Renal cortex interstitium (tissue), 15 donors: ENCODE data around the gene SCTR. TPM values are rescaled to one million over a fixed set of nuclear protein-coding genes. Genes with fewer than 3 reads are reported as not detected.
A peak's percentile ranks its signal among the peaks of the same experiment; 100 is the strongest.

Experiments used
- DNase-seq, 11 donors: peaks; one replicate each; pipeline ENCODE4 v3.0.0-alpha.2; 2013; ENCODE audit warnings: low read depth in 9 of 11, low spot score in 4 of 11; ENCODE audit errors: extremely low read depth in 1 of 11
- long read RNA-seq, 16 experiments: transcript quantifications; one replicate each; lab custom pipeline, GENCODE V29; 2026
- polyA plus RNA-seq, 3 donors: library from polyadenylated mRNA; unstranded; fragments of 120-200 nt; gene quantifications; one replicate each; pipeline ENCODE4 v1.2.1, GENCODE V29; 2013; ENCODE audit not compliant: insufficient read length in 3 of 3

Gene SCTR
- polyA plus RNA-seq, result 10 to 100 TPM in 1 of 3 donors, 1 to 10 TPM in 2; 9.4 to 27.4 (median 9.6) TPM
- long read RNA-seq, donor 1, partial matches to known transcripts, result 0 of 1 reads
- long read RNA-seq, donor 1, other reads (novel, unspliced or antisense), result 0 of 1 reads
- long read RNA-seq, donor 2, result 0 reads
- long read RNA-seq, donor 3, partial matches to known transcripts, result 0 of 2 reads
- long read RNA-seq, donor 3, other reads (novel, unspliced or antisense), result 0 of 2 reads
- long read RNA-seq, donor 4, result 0 reads
- long read RNA-seq, donor 5, result 0 reads
- long read RNA-seq, donor 6, result 0 reads
- long read RNA-seq, donor 7, result 0 reads
- long read RNA-seq, donor 8, partial matches to known transcripts, result 0 of 7 reads
- long read RNA-seq, donor 8, other reads (novel, unspliced or antisense), result 5 of 7 reads
- long read RNA-seq, donor 9, partial matches to known transcripts, result 0 of 1 reads
- long read RNA-seq, donor 9, other reads (novel, unspliced or antisense), result 0 of 1 reads
- long read RNA-seq, donor 10, partial matches to known transcripts, result 5 of 6 reads
- long read RNA-seq, donor 10, other reads (novel, unspliced or antisense), result 0 of 6 reads
- long read RNA-seq, donor 11, result 0 reads
- long read RNA-seq, donor 12, result 0 reads
- long read RNA-seq, donor 13, transcript SCTR-201 (13 exons, 1,865 nt), result major isoform, 5 of 5 reads
- long read RNA-seq, donor 13, partial matches to known transcripts, result 0 of 5 reads
- long read RNA-seq, donor 13, other reads (novel, unspliced or antisense), result 0 of 5 reads
- long read RNA-seq, donor 14, result 0 reads
- long read RNA-seq, donor 15, result 0 reads
- long read RNA-seq, donor 16, partial matches to known transcripts, result 0 of 2 reads
- long read RNA-seq, donor 16, other reads (novel, unspliced or antisense), result 0 of 2 reads

DNA sequence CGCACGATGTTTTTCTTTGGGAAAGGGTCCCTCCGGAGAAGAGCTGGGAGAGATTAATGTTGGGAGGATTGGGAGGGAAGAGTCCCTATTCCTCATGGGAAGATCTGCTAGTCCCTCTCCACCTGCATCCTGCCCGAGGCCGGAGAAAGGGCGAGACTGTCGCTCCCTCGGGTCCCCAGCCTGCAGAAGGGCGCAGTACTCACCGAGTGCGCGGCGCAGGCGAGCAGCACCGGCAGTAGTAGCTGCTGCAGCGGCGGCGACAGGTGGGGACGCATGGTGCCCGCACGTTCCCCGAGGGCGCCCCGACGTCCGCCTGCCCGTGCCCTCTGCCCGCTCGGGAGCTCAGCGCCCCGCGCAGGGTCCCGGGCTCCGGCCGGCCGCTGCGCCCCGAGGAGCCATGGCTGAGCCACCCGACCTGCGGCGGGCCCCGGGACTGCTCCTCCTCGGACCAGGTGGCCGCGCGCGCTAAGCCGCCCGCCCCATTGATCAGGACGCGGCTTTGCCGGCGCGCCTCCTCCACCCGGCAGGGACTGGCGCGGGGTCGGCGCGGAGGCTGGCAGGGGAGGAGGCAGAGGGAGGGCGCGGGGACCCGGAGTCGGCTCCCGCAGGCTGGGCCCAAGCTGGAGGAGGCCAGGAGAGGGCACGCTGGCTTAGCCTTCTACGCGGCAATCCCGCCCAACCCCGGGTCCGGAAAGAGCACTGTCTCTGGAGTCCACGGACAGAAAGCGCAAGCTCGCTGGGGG is at the start of gene SCTR:
Gene SCTR (minus strand): TSS at position 532 of the 743 bp plus-strand sequence. CDS start 257 bp downstream, at position 275.
- no peak for DNase-seq

DNA sequence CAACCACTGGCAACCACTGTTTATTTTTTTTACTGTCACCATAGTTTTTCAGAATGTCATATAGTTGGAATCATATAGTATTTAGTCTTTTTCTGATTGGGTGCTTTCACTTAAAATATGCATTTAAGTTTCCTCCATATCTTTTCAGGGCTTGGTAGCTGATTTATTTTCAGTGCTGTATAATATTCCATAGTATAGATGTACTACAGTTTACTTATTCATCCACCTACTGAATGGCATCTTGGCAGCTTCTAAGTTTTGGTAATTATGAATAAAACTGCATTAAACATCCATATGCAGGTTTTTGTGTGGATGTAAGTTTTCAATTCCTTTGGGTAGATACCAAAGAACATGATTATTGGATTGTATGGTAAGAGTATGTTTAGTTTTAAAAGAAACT is 43.0 kb upstream of the SCTR start:
- DNase-seq, result no peak

DNA sequence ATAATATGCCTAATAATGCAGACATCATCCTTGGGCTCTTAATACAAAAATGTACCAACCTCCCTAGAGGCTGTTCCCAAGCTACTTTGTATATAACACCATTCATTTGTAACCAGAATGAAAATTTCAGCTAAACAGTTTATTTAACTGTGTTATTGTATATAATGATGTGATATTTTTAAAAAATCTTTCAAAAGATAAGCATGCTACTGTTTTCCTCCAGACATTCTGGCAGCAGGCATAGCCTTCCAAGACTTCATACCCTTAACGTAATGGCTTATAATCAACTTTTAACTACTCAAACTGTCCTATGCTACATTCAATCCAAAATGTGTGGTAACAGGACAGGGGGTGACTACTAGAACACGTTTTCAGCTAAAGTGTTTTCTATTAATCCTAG is 41.2 kb upstream of the SCTR start:
- no peak for DNase-seq

DNA sequence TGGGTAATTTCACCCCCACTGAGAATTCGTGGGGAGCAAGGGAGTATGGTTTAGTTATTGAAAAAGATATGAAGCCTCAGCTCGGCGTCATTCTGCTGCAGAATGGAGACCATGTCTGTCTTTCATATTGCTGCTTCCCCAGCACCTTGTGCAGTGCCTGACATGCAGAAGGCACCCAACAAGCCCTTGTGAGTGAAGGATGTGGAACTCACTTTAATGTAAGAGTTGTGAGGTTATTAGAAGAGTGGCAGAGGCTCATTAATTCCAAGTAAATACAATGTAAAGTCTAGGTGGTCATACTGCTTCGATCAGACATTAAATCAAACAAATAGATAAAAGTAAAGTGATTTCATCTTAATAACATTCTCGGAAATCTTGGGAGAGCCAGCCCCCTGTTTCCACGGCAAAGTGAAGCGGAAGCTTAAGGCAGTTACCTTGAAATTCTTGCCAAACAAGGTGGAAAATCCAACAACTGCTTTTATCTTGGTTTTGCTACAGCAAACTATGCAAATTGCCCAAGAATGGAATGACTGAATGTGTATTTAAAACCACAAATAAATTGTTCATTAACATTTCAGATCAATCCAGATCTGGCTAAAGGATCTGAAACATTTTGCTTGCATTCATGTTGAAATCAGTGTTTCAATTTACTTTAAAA is 29.5 kb upstream of the SCTR start:
- no peak for DNase-seq

DNA sequence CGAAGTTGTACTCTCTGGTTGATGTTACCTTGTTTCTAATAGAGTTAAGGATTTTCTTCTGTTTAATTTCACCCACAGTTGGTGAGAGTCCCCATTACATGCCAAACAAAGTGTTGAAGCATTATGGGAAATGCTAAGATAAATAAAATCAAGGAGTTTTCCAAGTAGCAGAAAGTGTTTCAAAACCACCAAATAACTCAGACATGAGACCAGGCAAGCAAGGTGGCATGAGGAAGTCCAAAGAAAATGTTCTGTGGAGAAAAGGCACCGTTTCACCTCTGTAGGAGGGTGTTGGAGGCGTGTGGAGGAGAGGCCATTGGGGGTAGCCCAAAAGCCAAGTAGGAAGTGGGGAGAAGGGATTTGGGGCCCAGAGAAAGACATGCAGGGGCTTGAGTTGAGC is 28.6 kb upstream of the SCTR start:
- DNase-seq, result no peak

DNA sequence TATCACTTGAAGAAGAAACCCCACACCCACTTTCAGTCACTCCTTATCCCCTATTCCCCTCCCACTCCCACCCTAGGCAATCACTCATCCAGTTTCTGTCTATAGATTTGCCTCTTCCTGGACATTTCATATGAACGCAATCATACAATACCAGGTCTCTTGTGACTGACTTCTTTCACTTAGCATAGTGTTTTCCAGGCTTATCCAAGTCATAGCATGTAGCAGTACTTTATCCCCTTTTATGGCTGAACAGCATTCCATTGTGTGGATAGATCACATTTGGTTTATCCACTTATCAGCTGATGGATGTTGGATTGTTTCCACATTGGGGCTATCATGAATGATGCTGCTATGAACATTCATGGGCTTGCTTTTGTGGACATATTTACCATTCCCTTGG is 26.6 kb upstream of the SCTR start:
- no peak for DNase-seq

DNA sequence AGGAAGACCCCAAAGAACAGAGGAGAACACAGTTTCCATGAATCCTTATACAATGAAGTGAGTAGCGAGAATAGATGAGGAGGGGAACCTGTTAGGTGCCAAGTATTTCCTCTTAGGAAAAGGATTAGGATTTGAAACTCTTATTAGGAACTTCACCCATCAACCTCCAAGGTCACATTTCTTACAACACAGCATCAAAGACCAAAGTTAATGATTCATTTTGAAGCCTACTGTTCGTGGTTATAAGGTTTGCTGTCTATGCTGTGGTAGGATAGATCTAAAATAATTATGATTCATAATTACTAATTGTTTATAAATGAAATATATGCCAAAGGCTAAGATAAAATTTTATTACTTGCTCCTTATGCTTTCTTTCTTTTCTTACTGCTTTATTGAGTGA is 26.1 kb upstream of the SCTR start:
- no peak for DNase-seq

DNA sequence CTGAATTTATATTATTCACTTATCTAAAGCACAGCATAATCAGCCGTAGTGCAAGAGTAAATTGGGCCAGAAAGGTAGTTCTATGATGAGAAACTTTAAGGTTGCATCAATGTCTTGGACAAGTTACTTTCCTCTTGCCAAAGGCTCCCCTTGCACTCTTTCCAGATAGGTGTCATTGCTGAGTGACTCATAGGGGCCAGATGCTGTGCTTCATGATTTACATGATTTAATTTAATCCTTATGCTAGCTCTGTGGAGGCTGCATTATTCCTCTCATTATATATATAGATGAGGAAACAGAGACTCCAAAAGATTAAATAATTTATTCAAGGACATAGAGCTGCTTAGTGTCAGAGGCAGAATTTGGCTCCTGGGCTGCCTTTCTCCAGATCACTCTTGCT is 25.0 kb upstream of the SCTR start:
- DNase-seq, result no peak

DNA sequence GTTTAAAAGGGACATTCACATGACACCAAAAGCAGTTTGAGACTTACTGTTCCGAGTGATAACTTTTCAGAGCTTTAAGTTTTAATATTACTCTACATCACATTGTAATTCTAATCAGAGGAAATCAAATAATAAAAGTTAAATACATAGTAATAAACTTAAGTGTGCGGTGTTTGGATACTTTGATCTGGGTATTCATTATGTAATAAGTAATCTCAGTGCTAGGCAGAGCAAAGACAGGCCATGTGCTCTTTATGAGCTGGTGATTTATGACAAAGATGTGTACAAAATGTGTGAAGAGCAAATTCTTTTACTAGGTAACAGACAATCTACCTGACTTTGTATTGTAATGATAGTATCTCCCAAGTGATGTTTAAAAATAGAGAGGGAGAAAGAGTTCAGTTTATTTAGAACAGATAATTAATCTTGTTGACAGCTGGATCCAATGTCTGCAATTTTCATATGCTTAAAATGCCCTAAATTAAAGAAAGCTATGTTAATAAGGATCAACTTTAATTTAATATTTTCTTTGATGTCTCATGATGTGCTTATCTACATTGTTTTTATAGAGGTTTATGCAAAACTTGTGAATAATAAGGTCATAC is 24.3 kb upstream of the SCTR start:
- DNase-seq, result no peak

DNA sequence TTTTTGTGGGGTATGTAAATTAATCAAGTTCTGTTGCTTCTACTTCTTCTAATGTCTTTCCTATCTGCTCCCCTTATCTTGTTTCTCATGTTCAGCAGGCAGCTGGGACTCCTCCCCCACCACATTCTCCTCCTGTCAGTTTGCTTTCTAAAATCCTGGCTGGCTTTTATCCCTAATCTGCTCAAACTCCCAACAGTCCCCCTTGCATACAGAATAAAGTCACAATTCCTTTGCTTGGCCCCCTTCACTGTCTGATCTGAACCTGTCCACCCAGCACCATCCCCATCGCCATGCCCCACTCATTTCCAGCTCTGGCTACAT is 22.1 kb upstream of the SCTR start:
- no peak for DNase-seq

DNA sequence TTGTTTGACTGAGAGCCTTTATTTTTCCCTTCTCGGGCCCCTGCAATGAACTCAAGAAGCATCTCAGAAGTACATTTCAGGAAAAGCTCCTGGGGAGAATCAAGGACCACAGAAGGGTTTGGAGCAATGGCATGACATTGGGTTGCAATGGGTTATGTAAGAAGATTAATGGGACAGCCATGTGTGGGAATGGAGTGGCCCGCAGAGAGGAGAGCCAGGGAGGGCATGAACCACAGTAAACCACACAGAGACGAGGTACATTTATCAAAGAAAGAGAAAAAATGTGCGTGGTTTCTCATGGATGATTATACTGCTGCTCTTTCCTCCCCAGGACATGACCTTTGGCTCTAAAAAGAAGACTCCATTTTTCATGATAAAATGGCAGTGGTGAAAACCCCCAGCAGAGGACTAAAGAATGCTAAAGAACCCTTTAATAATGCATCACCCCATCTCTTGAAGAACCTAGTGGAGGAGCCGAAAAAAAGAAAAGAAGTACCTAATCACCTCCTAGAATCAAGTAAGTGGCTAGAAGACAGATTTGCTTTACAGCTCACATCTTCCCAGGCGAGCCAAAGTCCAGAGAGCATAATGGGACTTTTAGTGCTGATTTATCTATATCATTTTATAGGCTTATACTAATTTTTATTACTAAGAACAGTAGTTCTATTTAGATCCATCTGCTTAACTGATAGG is 21.6 kb upstream of the SCTR start:
- no peak for DNase-seq

DNA sequence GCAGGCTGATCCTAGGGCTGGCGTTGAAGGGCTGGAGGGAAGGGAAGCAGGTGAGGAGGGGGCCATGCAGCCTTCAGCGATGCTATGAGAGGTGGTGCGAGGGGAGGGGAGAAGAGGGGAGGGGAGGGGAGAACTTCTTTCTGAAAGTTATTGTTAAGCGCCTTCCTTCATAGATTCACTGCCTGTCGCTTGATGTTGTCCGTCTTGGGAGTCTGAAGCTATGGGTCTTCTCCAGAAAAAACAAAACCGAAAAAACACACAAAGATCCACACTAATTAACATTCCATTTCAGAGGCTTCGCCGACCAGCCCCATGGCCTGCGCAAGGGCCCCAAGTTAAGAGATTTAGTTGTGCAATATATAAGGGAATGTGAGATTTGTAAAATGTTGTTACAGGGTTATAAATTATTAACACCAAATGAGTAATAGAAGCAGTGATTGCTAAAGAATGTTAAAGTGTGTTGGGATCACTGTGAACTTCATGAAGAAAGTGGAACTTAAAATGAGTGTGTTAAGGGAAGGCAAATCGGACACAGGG is 20.7 kb upstream of the SCTR start:
- DNase-seq, result no peak

DNA sequence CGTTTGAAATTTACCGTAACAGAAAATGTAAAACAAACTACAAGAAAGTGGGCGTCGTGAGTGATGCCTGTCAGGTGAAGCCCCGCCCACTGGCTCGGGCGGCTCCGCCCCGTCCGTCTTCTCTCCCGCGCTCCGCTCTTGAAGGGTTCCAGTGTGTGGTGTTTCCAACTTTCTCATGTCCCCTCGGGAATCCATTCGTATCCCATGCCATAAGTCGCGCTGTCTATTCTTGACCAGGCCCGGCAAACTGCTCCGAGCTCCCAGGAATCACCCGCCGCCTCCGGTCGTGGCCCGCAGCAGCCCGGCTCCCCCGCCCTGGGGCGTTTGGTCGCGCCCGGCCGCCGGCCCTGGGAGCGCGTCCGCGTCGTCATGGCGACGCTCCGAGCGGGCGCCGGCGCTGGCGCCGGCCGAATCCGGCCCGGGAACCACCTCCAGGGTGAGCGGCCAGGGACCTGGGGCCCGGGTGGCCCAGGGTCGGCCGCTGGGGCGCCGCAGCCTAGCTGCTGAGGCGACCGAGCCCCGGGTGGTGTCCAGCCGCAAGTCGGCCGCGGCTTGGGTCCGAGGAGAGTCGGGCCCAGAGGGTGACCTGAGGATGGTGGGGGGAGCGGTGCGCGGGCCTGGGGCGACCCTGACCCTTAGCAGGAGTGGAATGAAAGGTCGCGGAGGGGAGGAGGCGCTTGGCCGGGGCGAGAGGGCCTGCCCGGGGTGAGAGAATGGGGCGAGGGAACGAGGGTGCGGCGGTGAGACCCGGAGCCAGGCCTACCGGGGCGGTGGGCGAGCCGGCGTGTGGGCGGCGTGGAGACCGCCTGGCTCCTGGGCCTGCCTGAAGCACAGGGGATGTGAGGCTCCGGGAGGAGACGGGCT is 20.0 kb upstream of the SCTR start, which contains the start of gene CFAP221:
Gene CFAP221 (plus strand): TSS at position 375 of the 864 bp plus-strand sequence. CDS start 1,683 bp downstream, outside the sequence.
- peak; percentile 65 to 81 (median 73) for DNase-seq

DNA sequence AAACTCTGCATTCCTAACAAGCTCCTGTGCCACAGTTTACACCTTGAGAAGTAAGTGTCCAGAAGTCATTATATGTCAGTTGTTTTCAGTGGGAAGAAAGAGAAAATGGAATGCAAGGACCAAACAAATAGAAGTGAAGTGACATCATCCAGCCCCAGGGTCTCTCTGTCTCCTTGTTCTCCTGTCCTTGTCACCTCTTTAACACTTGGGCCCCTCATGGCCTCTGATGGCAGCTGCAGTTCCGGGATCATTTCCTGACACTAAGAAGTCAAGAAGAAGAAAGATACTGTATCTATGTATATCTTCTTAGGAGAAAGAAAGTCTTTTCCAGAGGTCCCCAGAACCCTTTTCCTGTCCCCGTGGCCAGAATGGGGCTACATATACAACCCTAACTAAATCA is 17.2 kb upstream of the SCTR start:
- no peak for DNase-seq

DNA sequence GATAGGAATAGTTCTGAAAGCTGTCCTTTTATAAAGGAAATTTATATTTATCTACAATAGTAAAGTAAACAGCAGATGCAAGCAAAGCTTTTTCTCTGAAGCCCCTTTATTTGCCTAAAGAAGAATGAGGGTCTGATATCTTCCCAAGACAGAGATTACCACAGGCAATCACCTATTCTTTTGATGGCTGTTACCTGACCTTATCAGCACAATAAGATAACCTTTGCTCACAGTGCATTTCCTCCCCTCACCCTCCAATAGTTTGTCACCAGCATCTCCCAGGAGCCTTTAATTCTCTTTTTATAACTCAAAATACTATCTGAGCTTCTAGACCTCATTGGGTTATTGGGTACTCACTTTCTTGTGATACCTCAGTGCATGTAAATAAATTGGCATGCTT is 13.5 kb upstream of the SCTR start:
- DNase-seq, result no peak

DNA sequence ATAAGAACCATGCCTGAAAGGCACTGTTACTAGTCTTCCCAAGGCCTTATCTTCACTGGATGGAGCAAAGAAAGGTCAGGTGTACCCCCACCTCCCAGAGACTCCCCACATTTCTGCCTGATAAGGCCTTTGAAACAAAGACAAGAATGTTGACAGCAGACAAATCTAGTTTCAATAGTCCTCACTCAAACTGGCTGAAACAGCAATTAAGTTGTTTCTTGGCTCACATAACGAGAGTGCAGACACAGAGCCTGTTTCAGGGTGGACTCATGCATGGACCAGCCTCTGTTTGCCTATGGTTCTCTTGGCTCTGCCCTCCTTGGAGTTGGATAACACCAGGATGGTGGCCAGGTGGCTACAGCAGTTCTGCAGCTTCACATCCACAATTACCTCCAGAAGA is 12.4 kb upstream of the SCTR start:
- no peak for DNase-seq

DNA sequence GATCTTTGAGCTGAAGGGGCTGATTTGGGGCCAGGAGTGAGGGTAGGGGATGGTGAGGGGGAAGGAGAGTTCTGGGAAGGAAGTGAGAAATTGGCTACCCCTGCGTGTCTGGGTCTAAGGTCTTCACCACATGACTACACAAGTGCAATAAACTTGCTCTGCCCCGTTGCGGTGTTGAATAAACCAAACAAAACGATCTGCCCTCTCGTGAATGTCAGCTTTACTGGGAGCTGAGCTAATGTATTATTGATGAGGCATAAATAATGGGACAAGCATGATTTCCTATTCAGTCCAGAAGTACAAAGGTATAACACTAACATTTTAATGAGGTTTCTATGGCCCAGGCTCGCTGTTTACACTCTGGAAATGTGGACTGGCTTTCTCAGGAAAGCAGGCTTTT is 11.9 kb upstream of the SCTR start:
- DNase-seq, result no peak
